SW480 (cell line): ENCODE data around the gene ITGB4.
"Not testable (repeated sequence)": the region's sequence is repeated elsewhere in the genome, so short reads cannot be mapped to it uniquely, and the experiment has no call there.

ENCODE experiments used
- DNase-seq: peaks from one replicate; pipeline ENCODE4 v3.0.0-alpha.2; 2016; ENCODE audit warnings: low spot score

The ITGB4 gene

GRCh38 chr17:75771334-75772281 is 50.3 kb downstream of the ITGB4 start:
- DNase-seq = no peak

- no peak for DNase-seq
Observed at GRCh38 chr17:75773121-75773807, 52.0 kb downstream of the ITGB4 start.

GRCh38 chr17:75773808-75774470 is 52.7 kb downstream of the ITGB4 start:
- DNase-seq = no peak

GRCh38 chr17:75774471-75774990 is 53.3 kb downstream of the ITGB4 start:
- no peak for DNase-seq

GRCh38 chr17:75774991-75775668 is 53.9 kb downstream of the ITGB4 start:
- DNase-seq = peak; percentile 67

- DNase-seq = no peak
Observed at GRCh38 chr17:75776386-75777295, 55.4 kb downstream of the ITGB4 start.

GRCh38 chr17:75777296-75777922 is 56.1 kb downstream of the ITGB4 start:
- no peak for DNase-seq

GRCh38 chr17:75778066-75778860 is 57.0 kb downstream of the ITGB4 start:
- DNase-seq = not testable (repeated sequence)

GRCh38 chr17:75778861-75779249 is 57.6 kb downstream of the ITGB4 start:
- DNase-seq = peak; percentile 70

GRCh38 chr17:75779250-75779986 is 58.2 kb downstream of the ITGB4 start:
- peak; percentile 100 for DNase-seq

- no peak for DNase-seq
Observed at GRCh38 chr17:75779987-75780889, 59.0 kb downstream of the ITGB4 start.

- peak; percentile 49 for DNase-seq
Observed at GRCh38 chr17:75783069-75783783, 62.0 kb downstream of the ITGB4 start.

GRCh38 chr17:75783803-75784472 is 62.7 kb downstream of the ITGB4 start:
- no peak for DNase-seq

GRCh38 chr17:75784473-75785015 is 63.3 kb downstream of the ITGB4 start, which contains the start of gene UNK:
Gene UNK (plus strand): TSS chr17:75784806. CDS start chr17:75784881, 75 bp downstream.
- DNase-seq = peak; percentile 99

- DNase-seq = peak; percentile 91
Observed at GRCh38 chr17:75785016-75785890, 64.0 kb downstream of the ITGB4 start.
